Fibroblast of lung (primary cell): ENCODE results near the gene NCK2. TPM values are rescaled to one million over a fixed set of nuclear protein-coding genes. Genes with fewer than 3 reads are reported as not detected.

Source experiments
- DNase-seq, 2 donors: peaks; one replicate each; pipeline versions ENCODE4 v3.0.0 to v3.0.0-alpha.2; 2010; ENCODE audit warnings: low read depth in 2 of 2
- H2AFZ ChIP-seq: 2 replicates; pipeline ENCODE4 v1.5.1; 2012; ENCODE audit warnings: low read length, control low read depth, inconsistent platforms
- H3K27ac ChIP-seq: 2 replicates; pipeline ENCODE4 v1.5.1; 2011; ENCODE audit warnings: low read length, control low read depth; ENCODE audit not compliant: insufficient read depth
- H3K27me3 ChIP-seq: 2 replicates; pipeline ENCODE4 v1.5.1; 2011; ENCODE audit warnings: mild to moderate bottlenecking, low read length; ENCODE audit not compliant: control insufficient read depth, insufficient read depth
- H3K36me3 ChIP-seq: 2 replicates; pipeline ENCODE4 v1.5.1; 2011; ENCODE audit warnings: low read length; ENCODE audit not compliant: control insufficient read depth, insufficient read depth
- H3K4me1 ChIP-seq: 2 replicates; pipeline ENCODE4 v1.5.1; 2011; ENCODE audit warnings: low read length; ENCODE audit not compliant: control insufficient read depth, insufficient read depth; ENCODE audit errors: extremely low read depth
- H3K4me2 ChIP-seq: 2 replicates; pipeline ENCODE4 v1.5.1; 2011; ENCODE audit warnings: low read length, control low read depth; ENCODE audit not compliant: insufficient read depth; ENCODE audit errors: extremely low read depth
- H3K4me3 ChIP-seq, 4 experiments: fragments of 200-600 bp in 1 of 4; sonication (generic) in 1 of 4; replicated peaks in 1 of 4; 2 replicates each; pipeline ENCODE4 v1.5.1; 2011 to 2016; ENCODE audit warnings: low read length in 4 of 4, low read depth in 3 of 4, mild to moderate bottlenecking in 3 of 4, control low read depth in 2 of 4, inconsistent platforms in 1 of 4, mixed read lengths in 1 of 4; ENCODE audit not compliant: insufficient read depth in 1 of 4; ENCODE audit errors: control extremely low read depth in 1 of 4
- H3K79me2 ChIP-seq: 2 replicates; pipeline ENCODE4 v1.5.1; 2012; ENCODE audit warnings: mild to moderate bottlenecking, low read length, inconsistent platforms; ENCODE audit not compliant: control insufficient read depth, insufficient read depth
- H3K9ac ChIP-seq: 2 replicates; pipeline ENCODE4 v1.5.1; 2011; ENCODE audit warnings: mild to moderate bottlenecking, low read length, control low read depth; ENCODE audit not compliant: insufficient read depth
- H3K9me3 ChIP-seq: 2 replicates; pipeline ENCODE4 v1.5.1; 2012; ENCODE audit warnings: low read depth, low read length; ENCODE audit not compliant: control insufficient read depth, insufficient read depth
- H4K20me1 ChIP-seq: 2 replicates; pipeline ENCODE4 v1.5.1; 2011; ENCODE audit warnings: low read length; ENCODE audit not compliant: control insufficient read depth, insufficient read depth; ENCODE audit errors: extremely low read depth
- CTCF ChIP-seq, 2 donors: IDR thresholded peaks in 1 of 2; conservative IDR thresholded peaks in 1 of 2; 1 replicate in 1 of 2; 2 replicates in 1 of 2; pipeline ENCODE4 v1.5.1; 2011 to 2012; ENCODE audit warnings: low read length in 2 of 2, control low read depth in 1 of 2, inconsistent platforms in 1 of 2, low read depth in 1 of 2, mild to moderate bottlenecking in 1 of 2
- EZH2 ChIP-seq: IDR thresholded peaks from 2 replicates; pipeline ENCODE4 v1.5.1; 2012; ENCODE audit warnings: low read length, control low read depth, mild to moderate bottlenecking; ENCODE audit errors: missing control alignments
- polyA plus RNA-seq, 2 donors: library from polyadenylated mRNA; depleted of rRNA in 1 of 2; stranded (reverse) in 1 of 2; unstranded in 1 of 2; fragments of >200 nt; gene quantifications; 2 replicates each; pipeline ENCODE4 v1.2.1, GENCODE V29; 2011 to 2012; ENCODE audit warnings: missing spikeins in 1 of 2
- total RNA-seq: library from RNA; depleted of rRNA; stranded (reverse); fragments of >200 nt; gene quantifications from 2 replicates; pipeline ENCODE4 v1.2.1, GENCODE V29; 2014

NCK2 gene
- total and polyA plus RNA-seq, 2 donors (not counting 1 experiment from before 2014, with no cell fraction given): 25.4 to 51.3 TPM

GRCh38 chr2:105866216-105867185 lies 121.8 kb downstream of the NCK2 start:
- peaks cover 30% of the 10 kb centered on the region for H3K4me1 ChIP-seq
- no peak for TF ChIP-seq CTCF (conservative IDR thresholded peaks at IDR 0.05 in 1 of 2, IDR thresholded peaks at IDR 0.05 in 1 of 2; ENCODE audit: low read depth in 1 of 2, low read length in 2 of 2)
- no peak for TF ChIP-seq EZH2
- DNase-seq: peak; percentile 64 to 84

GRCh38 chr2:105867587-105867986 lies 122.9 kb downstream of the NCK2 start:
- TF ChIP-seq CTCF (conservative IDR thresholded peaks at IDR 0.05 in 1 of 2, IDR thresholded peaks at IDR 0.05 in 1 of 2; ENCODE audit: low read depth in 1 of 2, low read length in 2 of 2): no peak
- no peak for TF ChIP-seq EZH2

More at GRCh38 chr2:105866216-105867185, 121.8 kb downstream of the NCK2 start:
- no peak overlapping the region for H2AFZ ChIP-seq
- peaks cover 2% of the 10 kb centered on the region for H3K79me2 ChIP-seq
- H3K4me2 ChIP-seq: peak overlapping the region; percentile 72
- no peak overlapping the region for H3K9ac ChIP-seq
- no peaks in the 10 kb centered on the region for H3K27me3 ChIP-seq
- H3K4me3 ChIP-seq: no peak overlapping the region
- peak overlapping the region; percentile 52 for H3K27ac ChIP-seq
- H3K36me3 ChIP-seq: no peaks in the 10 kb centered on the region
- no peaks in the 10 kb centered on the region for H3K9me3 ChIP-seq
- no peaks in the 10 kb centered on the region for H4K20me1 ChIP-seq

GRCh38 chr2:105868060-105868459 lies 123.3 kb downstream of the NCK2 start:
- Histone ChIP-seq H3K4me3 (no peak overlapping the region), H3K79me2 (peaks cover 2% of the 10 kb centered on the region), H3K27me3 (no peaks in the 10 kb centered on the region), H4K20me1 (no peaks in the 10 kb centered on the region), H3K27ac (peak overlapping the region; percentile 54), H3K36me3 (no peaks in the 10 kb centered on the region), H3K4me1 (peaks cover 30% of the 10 kb centered on the region), H2AFZ (no peak overlapping the region), H3K4me2 (peak overlapping the region; percentile 48), H3K9ac (no peak overlapping the region), H3K9me3 (no peaks in the 10 kb centered on the region)
- TF ChIP-seq CTCF (conservative IDR thresholded peaks at IDR 0.05 in 1 of 2, IDR thresholded peaks at IDR 0.05 in 1 of 2; ENCODE audit: low read depth in 1 of 2, low read length in 2 of 2) (no peak), EZH2 (no peak)
- DNase-seq: peak in 1 of 2 donors; percentile 38

More at GRCh38 chr2:105867587-105867986, 122.9 kb downstream of the NCK2 start:
- Histone ChIP-seq H3K79me2 (peaks cover 2% of the 10 kb centered on the region), H3K9me3 (no peaks in the 10 kb centered on the region), H3K4me1 (peaks cover 30% of the 10 kb centered on the region), H3K27ac (peak overlapping the region; percentile 54), H2AFZ (no peak overlapping the region), H4K20me1 (no peaks in the 10 kb centered on the region), H3K36me3 (no peaks in the 10 kb centered on the region), H3K4me2 (peak overlapping the region; percentile 48), H3K4me3 (no peak overlapping the region), H3K9ac (no peak overlapping the region), H3K27me3 (no peaks in the 10 kb centered on the region)
- peak; percentile 14 to 39 for DNase-seq
